ENCODE data around the gene TREM2.
A peak's percentile ranks its signal among the peaks of the same experiment; 100 is the strongest.

TREM2 gene

GRCh38 chr6:41182069-41183034 lies 19.4 kb upstream of the TREM2 start:
- peak; percentile 81 for DNase-seq

GRCh38 chr6:41181566-41181965 lies 18.6 kb upstream of the TREM2 start:
- no peak for DNase-seq

GRCh38 chr6:41179163-41179562 lies 16.2 kb upstream of the TREM2 start:
- DNase-seq, result no peak

GRCh38 chr6:41177695-41178094 lies 14.8 kb upstream of the TREM2 start:
- DNase-seq, result no peak

- no peak for DNase-seq
These were observed 14.4 kb upstream of the TREM2 start for GRCh38 chr6:41177287-41177686.

GRCh38 chr6:41176189-41176588 lies 13.3 kb upstream of the TREM2 start:
- no peak for DNase-seq

- DNase-seq, result no peak
These were observed 12.2 kb upstream of the TREM2 start for GRCh38 chr6:41175084-41175483.

GRCh38 chr6:41174610-41175009 lies 11.7 kb upstream of the TREM2 start:
- no peak for DNase-seq

GRCh38 chr6:41171908-41172307 lies 9.0 kb upstream of the TREM2 start:
- DNase-seq, result no peak

GRCh38 chr6:41170547-41171160 lies 7.7 kb upstream of the TREM2 start:
- DNase-seq, result no peak

- DNase-seq, result no peak
These were observed 4.5 kb upstream of the TREM2 start for GRCh38 chr6:41167173-41167963.

- DNase-seq, result no peak
These were observed 1.7 kb upstream of the TREM2 start for GRCh38 chr6:41164551-41165120.

- no peak for DNase-seq
These were observed 452 bp upstream of the TREM2 start for GRCh38 chr6:41163419-41163717.

GRCh38 chr6:41161851-41162552 lies 914 bp downstream of the TREM2 start:
- DNase-seq, result no peak

- no peak for DNase-seq
These were observed 1.5 kb downstream of the TREM2 start for GRCh38 chr6:41161380-41161779.

- DNase-seq, result no peak
These were observed 2.0 kb downstream of the TREM2 start for GRCh38 chr6:41160933-41161332.

- peak; percentile 24 for DNase-seq
These were observed 3.4 kb downstream of the TREM2 start for GRCh38 chr6:41159415-41160082.

- DNase-seq, result no peak
These were observed 5.6 kb downstream of the TREM2 start for GRCh38 chr6:41157323-41157722.

- DNase-seq, result no peak
These were observed 6.1 kb downstream of the TREM2 start for GRCh38 chr6:41156771-41157170.

GRCh38 chr6:41156001-41156400 lies 6.9 kb downstream of the TREM2 start:
- DNase-seq, result no peak

- DNase-seq, result no peak
These were observed 7.6 kb downstream of the TREM2 start for GRCh38 chr6:41155132-41155805.
